Naive thymus-derived CD8-positive, alpha-beta T cell (primary cell): ENCODE measurements around the gene IL22RA2. TPM values are rescaled to one million over a fixed set of nuclear protein-coding genes. Genes with fewer than 3 reads are reported as not detected.
"Not testable (repeated sequence)": the region's sequence is repeated elsewhere in the genome, so short reads cannot be mapped to it uniquely, and the experiment has no call there.

ENCODE experiments used
- ATAC-seq, 2 donors: fragments of 150-1000 bp; cut with Tn5 transposase in 1 of 2; sonication (Bioruptor Pico), chemical (Tn5 transposase) in 1 of 2; 1 replicate in 1 of 2; 2 replicates in 1 of 2; pipeline ENCODE4 v1.10.0; 2021; ENCODE audit warnings: mild to moderate bottlenecking in 2 of 2, moderate library complexity in 2 of 2
- POLR2A ChIA-PET: fragments of 350-600 bp; sonication (Branson Sonifier 250); formaldehyde crosslinking; loops from one replicate; lab custom pipeline; 2021; ENCODE audit warnings: antibody characterized with exemption; lab: Charles Lee
- DNase-seq, 10 donors: peaks; one replicate each; pipeline versions ENCODE4 v3.0.0 to v3.0.0-alpha.2; 2020 to 2022
- H3K27ac Mint-ChIP-seq, 10 donors: one replicate each; pipeline ENCODE4 v1.8.0; 2020 to 2022; ENCODE audit warnings: mild to moderate bottlenecking in 10 of 10, mixed read lengths in 10 of 10, moderate library complexity in 4 of 10, inconsistent platforms in 1 of 10
- H3K27me3 Mint-ChIP-seq, 5 donors: one replicate each; pipeline ENCODE4 v1.8.0; 2021 to 2022; ENCODE audit warnings: mixed read lengths in 5 of 5
- H3K36me3 Mint-ChIP-seq, 3 donors: one replicate each; pipeline ENCODE4 v1.8.0; 2020 to 2022; ENCODE audit warnings: mixed read lengths in 3 of 3, mild to moderate bottlenecking in 2 of 3, inconsistent platforms in 1 of 3
- H3K4me1 Mint-ChIP-seq, 4 donors: one replicate each; pipeline ENCODE4 v1.8.0; 2021 to 2022; ENCODE audit warnings: mixed read lengths in 4 of 4
- H3K4me3 Mint-ChIP-seq, 10 donors: one replicate each; pipeline ENCODE4 v1.8.0; 2020 to 2022; ENCODE audit warnings: mild to moderate bottlenecking in 10 of 10, mixed read lengths in 10 of 10, moderate library complexity in 6 of 10, inconsistent platforms in 1 of 10
- H3K9me3 Mint-ChIP-seq, 9 donors: one replicate each; pipeline ENCODE4 v1.8.0; 2020 to 2022; ENCODE audit warnings: mixed read lengths in 9 of 9, mild to moderate bottlenecking in 3 of 9, inconsistent platforms in 1 of 9, moderate library complexity in 1 of 9
- polyA plus RNA-seq, 3 donors: library from polyadenylated mRNA; unstranded; fragments of 300-500 nt; fragmentation: Illumina TruSeq; gene quantifications; one replicate each; pipeline ENCODE4 v1.2.3, GENCODE V29; 2021
- total RNA-seq, 8 experiments: library from RNA in 2 of 8; stranded (reverse) in 2 of 8; gene quantifications; one replicate each; pipeline ENCODE4 v1.2.3 and lab custom pipeline; 2021 to 2026

The IL22RA2 gene
- total and polyA plus RNA-seq, 5 experiments from 2014 or later, result not detected

- no peak for DNase-seq
- H3K9me3 Mint-ChIP-seq, result peaks cover 0 to 6% (median 0%) of the 10 kb centered on the region in 9 donors
- H3K4me3 Mint-ChIP-seq, result no peak overlapping the region
- peaks cover 34 to 85% (median 72%) of the 10 kb centered on the region in 4 donors for H3K4me1 Mint-ChIP-seq
- POLR2A ChIA-PET, result no interaction called here
- ATAC-seq, result no peak
- H3K27me3 Mint-ChIP-seq, result no peaks in the 10 kb centered on the region
- H3K36me3 Mint-ChIP-seq, result peaks cover 9 to 15% (median 14%) of the 10 kb centered on the region in 3 donors
- no peak overlapping the region for H3K27ac Mint-ChIP-seq
These were observed 39.9 kb upstream of the IL22RA2 start for GRCh38 chr6:137213331-137213740.

- H3K27ac Mint-ChIP-seq, result no peak overlapping the region
- H3K36me3 Mint-ChIP-seq, result peaks cover 17 to 22% (median 21%) of the 10 kb centered on the region in 3 donors
- POLR2A ChIA-PET, result no interaction called here
- DNase-seq, result no peak
- H3K4me1 Mint-ChIP-seq, result peaks cover 29 to 80% (median 67%) of the 10 kb centered on the region in 4 donors
- H3K27me3 Mint-ChIP-seq, result no peaks in the 10 kb centered on the region
- ATAC-seq, result no peak
- no peak overlapping the region for H3K4me3 Mint-ChIP-seq
- peaks cover 0 to 10% (median 0%) of the 10 kb centered on the region in 9 donors for H3K9me3 Mint-ChIP-seq
These were observed 38.5 kb upstream of the IL22RA2 start for GRCh38 chr6:137211910-137212309.

GRCh38 chr6:137210903-137211302, 37.5 kb upstream of the IL22RA2 start:
- Mint-ChIP-seq H3K4me3 (no peak overlapping the region), H3K4me1 (peaks cover 24 to 73% (median 62%) of the 10 kb centered on the region in 4 donors)

GRCh38 chr6:137208279-137208678, 34.8 kb upstream of the IL22RA2 start:
- ATAC-seq (no peak), DNase-seq (no peak)
- Mint-ChIP-seq H3K27ac (no peak overlapping the region), H3K36me3 (peaks cover 21 to 50% (median 30%) of the 10 kb centered on the region in 3 donors), H3K9me3 (peaks cover 0 to 10% (median 0%) of the 10 kb centered on the region in 9 donors), H3K27me3 (no peaks in the 10 kb centered on the region), H3K4me3 (no peak overlapping the region), H3K4me1 (peaks cover 17 to 59% (median 43%) of the 10 kb centered on the region in 4 donors)
- POLR2A ChIA-PET, result no interaction called here

More at GRCh38 chr6:137210903-137211302, 37.5 kb upstream of the IL22RA2 start:
- H3K27ac Mint-ChIP-seq, result peak overlapping the region in 1 of 10 donors; percentile 53
- H3K9me3 Mint-ChIP-seq, result peaks cover 0 to 10% (median 0%) of the 10 kb centered on the region in 9 donors
- ATAC-seq (no peak), DNase-seq (no peak)
- H3K36me3 Mint-ChIP-seq, result peaks cover 17 to 30% (median 21%) of the 10 kb centered on the region in 3 donors
- H3K27me3 Mint-ChIP-seq, result no peaks in the 10 kb centered on the region
- POLR2A ChIA-PET, result no interaction called here

GRCh38 chr6:137207457-137207856, 34.0 kb upstream of the IL22RA2 start:
- H3K4me3 Mint-ChIP-seq, H3K27ac Mint-ChIP-seq, ATAC-seq, H3K27me3 Mint-ChIP-seq, DNase-seq, POLR2A ChIA-PET: not testable (repeated sequence)
- Mint-ChIP-seq H3K36me3 (peaks cover 21 to 58% (median 32%) of the 10 kb centered on the region in 3 donors), H3K9me3 (peaks cover 0 to 10% (median 0%) of the 10 kb centered on the region in 9 donors), H3K4me1 (peaks cover 13 to 52% (median 38%) of the 10 kb centered on the region in 4 donors)

- Mint-ChIP-seq H3K36me3 (peaks cover 21 to 66% (median 32%) of the 10 kb centered on the region in 3 donors), H3K4me1 (peaks cover 12 to 43% (median 31%) of the 10 kb centered on the region in 4 donors), H3K4me3 (no peak overlapping the region), H3K27ac (peak overlapping the region in 2 of 10 donors; percentile 17 to 53), H3K9me3 (peaks cover 0 to 10% (median 0%) of the 10 kb centered on the region in 9 donors), H3K27me3 (no peaks in the 10 kb centered on the region)
- no peak for DNase-seq
- POLR2A ChIA-PET, result no interaction called here
- ATAC-seq, result no peak
These were observed 33.1 kb upstream of the IL22RA2 start for GRCh38 chr6:137206577-137206976.

GRCh38 chr6:137203256-137203655, 29.8 kb upstream of the IL22RA2 start:
- Mint-ChIP-seq H3K27me3 (no peaks in the 10 kb centered on the region), H3K4me3 (no peak overlapping the region), H3K9me3 (peaks cover 0 to 6% (median 0%) of the 10 kb centered on the region in 9 donors), H3K36me3 (peaks cover 9 to 80% (median 41%) of the 10 kb centered on the region in 3 donors), H3K27ac (peak overlapping the region in 1 of 10 donors; percentile 5), H3K4me1 (peaks cover 10 to 19% (median 14%) of the 10 kb centered on the region in 4 donors)
- no peak for ATAC-seq
- POLR2A ChIA-PET, result no interaction called here
- no peak for DNase-seq

- ATAC-seq, result no peak
- H3K36me3 Mint-ChIP-seq, result peaks cover 7 to 83% (median 40%) of the 10 kb centered on the region in 3 donors
These were observed 28.6 kb upstream of the IL22RA2 start for GRCh38 chr6:137202078-137202477.

GRCh38 chr6:137201006-137201405, 27.6 kb upstream of the IL22RA2 start:
- POLR2A ChIA-PET, result no interaction called here
- ATAC-seq (no peak), DNase-seq (no peak)
- Mint-ChIP-seq H3K27ac (no peak overlapping the region), H3K4me1 (peaks cover 0 to 25% (median 7%) of the 10 kb centered on the region in 4 donors), H3K36me3 (peaks cover 7 to 77% (median 40%) of the 10 kb centered on the region in 3 donors), H3K9me3 (no peaks in the 10 kb centered on the region), H3K4me3 (no peak overlapping the region), H3K27me3 (no peaks in the 10 kb centered on the region)

More at GRCh38 chr6:137202078-137202477, 28.6 kb upstream of the IL22RA2 start:
- H3K9me3 Mint-ChIP-seq, result no peaks in the 10 kb centered on the region
- DNase-seq, result no peak
- POLR2A ChIA-PET, result no interaction called here
- H3K27ac Mint-ChIP-seq, result no peak overlapping the region
- peaks cover 4 to 20% (median 6%) of the 10 kb centered on the region in 4 donors for H3K4me1 Mint-ChIP-seq
- no peak overlapping the region for H3K4me3 Mint-ChIP-seq
- H3K27me3 Mint-ChIP-seq, result no peaks in the 10 kb centered on the region

GRCh38 chr6:137200288-137200687, 26.8 kb upstream of the IL22RA2 start:
- peak overlapping the region in 3 of 10 donors; percentile 1 to 45 (median 7) for H3K27ac Mint-ChIP-seq
- H3K9me3 Mint-ChIP-seq, result no peaks in the 10 kb centered on the region
- POLR2A ChIA-PET, result no interaction called here

GRCh38 chr6:137197684-137198645, 24.5 kb upstream of the IL22RA2 start:
- ATAC-seq (no peak), DNase-seq (no peak)
- POLR2A ChIA-PET, result interaction anchor here (0.7 kb wide), 1 partner anchor 737 kb away, joined by 3 read pairs; no protein-coding TSS in a partner anchor
- Mint-ChIP-seq H3K27ac (no peak overlapping the region), H3K36me3 (peaks cover 7 to 48% (median 24%) of the 10 kb centered on the region in 3 donors), H3K9me3 (no peaks in the 10 kb centered on the region), H3K27me3 (no peaks in the 10 kb centered on the region), H3K4me3 (no peak overlapping the region), H3K4me1 (peaks cover 0 to 27% (median under 1%) of the 10 kb centered on the region in 4 donors)

More at GRCh38 chr6:137200288-137200687, 26.8 kb upstream of the IL22RA2 start:
- ATAC-seq, result no peak
- Mint-ChIP-seq H3K4me1 (peaks cover 0 to 29% (median 6%) of the 10 kb centered on the region in 4 donors), H3K27me3 (no peaks in the 10 kb centered on the region), H3K36me3 (peaks cover 7 to 70% (median 37%) of the 10 kb centered on the region in 3 donors), H3K4me3 (no peak overlapping the region)
- no peak for DNase-seq

GRCh38 chr6:137193256-137194070, 20.0 kb upstream of the IL22RA2 start:
- Mint-ChIP-seq H3K9me3 (peaks cover 0 to 9% (median 0%) of the 10 kb centered on the region in 9 donors), H3K4me3 (no peak overlapping the region), H3K27ac (no peak overlapping the region), H3K36me3 (peaks cover 11 to 14% (median 14%) of the 10 kb centered on the region in 3 donors), H3K4me1 (peaks cover 0 to 27% (median under 1%) of the 10 kb centered on the region in 4 donors), H3K27me3 (peaks cover 0 to 7% (median 0%) of the 10 kb centered on the region in 5 donors)
- ATAC-seq, result no peak
- no peak for DNase-seq
- POLR2A ChIA-PET, result no interaction called here
